Stromal cell of bone marrow (primary cell): ENCODE results near the gene CENPU.

Source experiments
- DNase-seq: peaks from one replicate; pipeline ENCODE4 v3.0.0-alpha.2; 2012; ENCODE audit warnings: low read depth

Gene CENPU

GRCh38 chr4:184705692-184706091 lies 28.2 kb downstream of the CENPU start:
- DNase-seq = no peak

- no peak for DNase-seq
These were observed 31.8 kb downstream of the CENPU start for GRCh38 chr4:184702114-184702513.

GRCh38 chr4:184699941-184700340 lies 34.0 kb downstream of the CENPU start:
- no peak for DNase-seq

GRCh38 chr4:184697956-184698355 lies 35.9 kb downstream of the CENPU start:
- DNase-seq = no peak

GRCh38 chr4:184695178-184695896 lies 38.6 kb downstream of the CENPU start:
- DNase-seq = no peak

GRCh38 chr4:184694412-184694956 lies 39.4 kb downstream of the CENPU start:
- DNase-seq = no peak

GRCh38 chr4:184693056-184693455 lies 40.8 kb downstream of the CENPU start:
- no peak for DNase-seq

- DNase-seq = no peak
These were observed 44.2 kb downstream of the CENPU start for GRCh38 chr4:184689681-184690080.

GRCh38 chr4:184688447-184688846 lies 45.4 kb downstream of the CENPU start:
- peak; percentile 76 for DNase-seq

- DNase-seq = no peak
These were observed 45.9 kb downstream of the CENPU start for GRCh38 chr4:184688005-184688404.

- no peak for DNase-seq
These were observed 49.3 kb downstream of the CENPU start for GRCh38 chr4:184684491-184685189.

- no peak for DNase-seq
These were observed 52.0 kb downstream of the CENPU start for GRCh38 chr4:184681916-184682315.

- no peak for DNase-seq
These were observed 53.2 kb downstream of the CENPU start for GRCh38 chr4:184680698-184681097.

GRCh38 chr4:184675821-184676492 lies 57.9 kb downstream of the CENPU start:
- DNase-seq = no peak

- no peak for DNase-seq
These were observed 58.9 kb downstream of the CENPU start for GRCh38 chr4:184675018-184675417.

- no peak for DNase-seq
These were observed 59.9 kb downstream of the CENPU start for GRCh38 chr4:184674011-184674410.

- DNase-seq = no peak
These were observed 61.2 kb downstream of the CENPU start for GRCh38 chr4:184672741-184673140.

- no peak for DNase-seq
These were observed 62.8 kb downstream of the CENPU start for GRCh38 chr4:184671101-184671500.

GRCh38 chr4:184669251-184669650 lies 64.6 kb downstream of the CENPU start:
- no peak for DNase-seq

GRCh38 chr4:184668511-184669114 lies 65.3 kb downstream of the CENPU start:
- no peak for DNase-seq

- DNase-seq = no peak
These were observed 65.8 kb downstream of the CENPU start for GRCh38 chr4:184668096-184668495.

- no peak for DNase-seq
These were observed 67.2 kb downstream of the CENPU start for GRCh38 chr4:184666670-184667069.
